Aorta (tissue), 5 donors: Measurements from ENCODE around the gene TTC32. TPM values are rescaled to one million over a fixed set of nuclear protein-coding genes. Genes with fewer than 3 reads are reported as not detected.

Source experiments
- ATAC-seq: fragments of 200-7000 bp; cut with Tn5 transposase; one replicate; pipeline ENCODE4 v1.9.1; 2022; ENCODE audit warnings: moderate library complexity; ENCODE audit not compliant: low FRiP score
- DNase-seq, 2 donors: peaks; one replicate each; pipeline ENCODE4 v3.0.0-alpha.2; 2020
- H3K27ac ChIP-seq, 2 donors: one replicate each; pipeline ENCODE4 v1.5.1; 2013; ENCODE audit warnings: low read length in 2 of 2, mild to moderate bottlenecking in 2 of 2, moderate library complexity in 2 of 2, control low read depth in 1 of 2, inconsistent platforms in 1 of 2, low read depth in 1 of 2
- H3K27me3 ChIP-seq, 2 donors: one replicate each; pipeline ENCODE4 v1.6.1; 2013; ENCODE audit warnings: control low read depth in 1 of 2, low read length in 1 of 2, mild to moderate bottlenecking in 1 of 2, moderate library complexity in 1 of 2; ENCODE audit not compliant: insufficient read depth in 2 of 2, control insufficient read depth in 1 of 2
- H3K36me3 ChIP-seq, 2 donors: one replicate each; pipeline ENCODE4 v1.6.1; 2013; ENCODE audit warnings: control low read depth in 1 of 2, low read length in 1 of 2, mild to moderate bottlenecking in 1 of 2; ENCODE audit not compliant: insufficient read depth in 2 of 2, control insufficient read depth in 1 of 2
- H3K4me1 ChIP-seq, 2 donors: one replicate each; pipeline ENCODE4 v1.6.1; 2013; ENCODE audit warnings: low read length in 2 of 2, control low read depth in 1 of 2, mild to moderate bottlenecking in 1 of 2, moderate library complexity in 1 of 2; ENCODE audit not compliant: insufficient read depth in 2 of 2, control insufficient read depth in 1 of 2
- H3K4me3 ChIP-seq, 2 donors: one replicate each; pipeline ENCODE4 v1.5.1; 2013; ENCODE audit warnings: low read length in 2 of 2, control low read depth in 1 of 2, mild to moderate bottlenecking in 1 of 2
- H3K9me3 ChIP-seq: one replicate; pipeline ENCODE4 v1.6.1; 2013; ENCODE audit warnings: mild to moderate bottlenecking, low read length; ENCODE audit not compliant: control insufficient read depth
- WGBS, 2 donors: extraction: QIAGEN DNeasy Blood & Tissue Kit; methylation state at CpG; one replicate each; pipeline ENCODE4 v1.1.7; 2013; 5-methylcytosine and 5-hydroxymethylcytosine counted together
- intact Hi-C, 2 donors: fragments of 100-400 bp; cut with DNase I; formaldehyde crosslinking; loops; one replicate each; pipeline versions ENCODE4 v1.14.2 to v1.15.0; 2022
- polyA plus RNA-seq, 2 donors: library from polyadenylated mRNA; stranded (reverse); fragments of 200-250 nt; gene quantifications; one replicate each; pipeline ENCODE4 v1.2.3, GENCODE V29; 2013
- total RNA-seq, 2 donors: library from RNA; stranded (reverse); fragmentation: NEBNext Ultra II Directional; extraction: Animal tissue kit (Norgen Biotek cat#: 25700); gene quantifications; one replicate each; pipeline ENCODE4 v1.2.1, GENCODE V29; 2021
- donor health status: healthy with polysubstance abuse.
- donor health status: Bipolar disorder and iron deficiency.
- donor health status: DM: no; HTN: no; CAD: no.
- donor health status: DM: no; HTN: no; CAD: no.
- donor health status: DM: yes; HTN: yes; CAD: no.

Gene TTC32
- total and polyA plus RNA-seq, 4 donors, result 2.8 to 33.9 (median 14.6) TPM

DNA sequence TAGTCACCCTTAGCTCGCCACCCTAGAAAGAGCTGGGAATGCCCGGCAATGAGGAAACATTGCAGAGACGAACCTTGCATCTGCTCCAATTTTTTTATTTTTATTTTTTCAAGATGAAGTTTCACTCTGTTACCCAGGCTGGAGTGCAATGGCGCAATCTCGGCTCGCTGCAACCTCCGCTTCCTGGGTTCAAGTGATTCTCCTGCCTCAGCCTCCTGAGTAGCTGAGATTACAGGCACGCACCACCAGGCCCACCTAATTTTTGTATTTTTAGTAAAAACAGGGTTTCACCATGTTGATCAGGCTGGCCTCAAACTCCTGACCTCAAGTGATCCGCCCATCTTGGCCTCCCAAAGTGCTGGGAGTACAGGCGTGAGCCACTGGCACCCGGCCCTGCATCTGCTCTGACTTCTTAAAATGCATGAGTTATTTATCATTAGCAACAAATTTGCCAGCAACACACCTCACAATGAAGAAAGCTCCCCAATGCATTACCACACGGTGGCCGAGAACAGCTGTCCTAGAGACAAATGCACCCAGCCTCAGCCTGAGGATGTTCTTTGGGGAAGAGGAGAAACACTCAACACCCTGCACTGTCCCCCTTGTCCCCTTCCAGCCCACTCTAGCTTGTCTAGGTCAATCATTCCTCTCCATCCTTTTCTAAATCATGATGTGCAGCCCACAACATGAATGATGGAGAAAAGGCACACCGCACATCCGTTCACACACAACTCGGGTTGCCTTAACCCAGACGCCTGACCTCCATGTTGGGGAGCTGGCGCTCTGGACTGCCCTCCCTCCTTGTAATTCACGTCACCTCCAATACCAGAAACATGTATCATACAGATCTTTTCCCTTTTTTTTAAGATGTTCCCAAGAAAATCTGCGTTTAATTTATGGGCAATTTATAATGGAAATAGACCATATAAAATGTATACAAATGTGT, 46.9 kb downstream of the TTC32 start:
- DNase-seq (no peak), ATAC-seq (no peak)
- peaks cover 0 to 2% of the 10 kb centered on the region in 2 donors for H3K4me1 ChIP-seq
- WGBS, 2 donors, result 62 to 72% methylated on average over 20 of the region's 20 CpGs
- H3K27ac ChIP-seq, result peak overlapping the region; percentile 80 to 99
- H3K27me3 ChIP-seq, result no peaks in the 10 kb centered on the region
- no peaks in the 10 kb centered on the region for H3K36me3 ChIP-seq
- no peak overlapping the region for H3K4me3 ChIP-seq
- H3K9me3 ChIP-seq, result no peaks in the 10 kb centered on the region
- intact Hi-C loops, result loop anchor here (5.0 to 10.0 kb wide), 7 partner anchors 53 to 300 kb away; no protein-coding TSS in a partner anchor

DNA sequence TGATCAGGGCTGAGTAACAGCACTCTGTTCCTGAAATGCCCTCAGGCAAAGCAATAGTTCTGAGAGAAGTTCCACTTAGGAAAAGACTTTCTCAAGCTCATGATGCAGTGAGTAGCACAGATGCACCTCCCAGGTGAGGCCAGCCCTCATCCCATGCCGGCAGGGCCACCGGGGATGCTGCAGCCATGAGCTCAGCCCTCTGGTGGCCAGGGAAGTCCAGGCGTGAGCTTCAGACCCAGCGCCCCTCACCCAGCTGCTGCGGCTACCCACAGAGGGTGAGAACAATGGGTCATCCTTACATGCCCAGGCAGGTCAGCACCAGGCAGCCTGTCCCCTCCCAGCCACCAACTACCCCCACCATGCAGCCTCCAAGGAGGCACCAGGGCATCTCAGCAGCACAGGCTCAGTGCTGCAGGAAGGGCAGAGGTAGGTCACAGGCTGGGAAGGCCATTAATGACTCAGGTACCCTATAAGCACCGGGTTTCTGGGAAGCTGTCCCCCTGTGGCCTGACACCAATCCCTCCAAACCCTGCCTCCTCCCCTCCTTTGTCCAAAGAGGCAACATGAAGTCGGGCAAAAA, 50.6 kb downstream of the TTC32 start:
- no peak for DNase-seq
- H3K36me3 ChIP-seq, result no peaks in the 10 kb centered on the region
- intact Hi-C loops, result loop anchor here (10.0 kb wide), 3 partner anchors 106 to 296 kb away; no protein-coding TSS in a partner anchor
- no peaks in the 10 kb centered on the region for H3K9me3 ChIP-seq
- peaks cover 0 to 4% of the 10 kb centered on the region in 2 donors for H3K4me1 ChIP-seq
- 88 to 92% methylated on average over 7 of the region's 7 CpGs for WGBS, 2 donors
- H3K4me3 ChIP-seq, result no peak overlapping the region
- H3K27ac ChIP-seq, result no peak overlapping the region
- ATAC-seq, result no peak
- H3K27me3 ChIP-seq, result no peaks in the 10 kb centered on the region

DNA sequence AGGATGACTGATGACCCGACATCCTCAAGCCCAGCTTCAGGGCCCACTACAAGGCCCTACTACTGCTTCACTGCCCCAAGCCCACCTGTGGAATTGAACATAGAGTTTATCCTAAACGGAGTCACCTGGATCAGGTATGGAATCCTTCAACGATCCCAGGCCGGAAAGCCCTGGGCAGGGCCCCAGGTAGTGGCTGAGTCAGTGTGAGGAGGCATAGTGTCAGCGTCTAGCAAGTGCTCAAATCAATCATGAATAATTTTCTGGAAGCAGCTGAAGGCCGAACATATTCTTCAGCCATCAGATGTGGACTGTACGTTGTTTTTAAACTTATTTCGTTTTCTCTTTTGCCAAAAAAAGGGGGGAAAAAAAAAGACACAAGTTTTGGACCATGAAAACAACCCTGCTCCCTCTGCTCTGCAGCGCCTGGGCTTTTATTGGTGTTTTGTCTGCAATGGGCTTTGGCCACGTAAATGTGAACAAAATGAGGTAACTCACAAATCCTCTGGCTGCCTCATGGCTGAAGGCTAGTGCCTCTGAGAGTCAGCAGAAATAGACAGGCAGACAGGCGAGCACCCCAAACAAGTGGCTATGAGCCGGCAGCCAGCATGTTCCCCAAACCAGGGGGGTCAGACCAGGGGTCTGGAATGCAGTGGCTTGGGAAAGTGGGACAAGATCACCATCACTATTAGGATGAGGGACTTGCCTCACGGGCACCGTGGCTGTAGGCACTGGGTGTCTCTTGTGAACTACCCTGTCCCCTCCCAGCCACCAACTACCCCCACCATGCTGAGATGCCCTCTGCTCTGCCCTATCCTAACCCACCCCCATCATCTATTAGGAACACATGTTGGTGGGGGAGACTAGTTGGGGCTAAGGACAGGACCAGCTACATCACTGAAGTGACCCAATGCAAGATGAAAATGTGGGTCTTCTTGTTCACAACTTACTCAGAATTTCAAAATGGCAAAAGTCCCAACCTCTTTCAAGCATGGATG, 51.4 kb downstream of the TTC32 start:
- DNase-seq (no peak), ATAC-seq (no peak)
- Histone ChIP-seq H3K9me3 (no peaks in the 10 kb centered on the region), H3K4me1 (peaks cover 0 to 4% of the 10 kb centered on the region in 2 donors), H3K4me3 (no peak overlapping the region), H3K36me3 (no peaks in the 10 kb centered on the region), H3K27ac (no peak overlapping the region), H3K27me3 (no peaks in the 10 kb centered on the region)
- WGBS, 2 donors, result 24 to 32% methylated on average over 14 of the region's 14 CpGs
- intact Hi-C loops, result loop anchor here (10.0 kb wide), 3 partner anchors 106 to 296 kb away; no protein-coding TSS in a partner anchor

DNA sequence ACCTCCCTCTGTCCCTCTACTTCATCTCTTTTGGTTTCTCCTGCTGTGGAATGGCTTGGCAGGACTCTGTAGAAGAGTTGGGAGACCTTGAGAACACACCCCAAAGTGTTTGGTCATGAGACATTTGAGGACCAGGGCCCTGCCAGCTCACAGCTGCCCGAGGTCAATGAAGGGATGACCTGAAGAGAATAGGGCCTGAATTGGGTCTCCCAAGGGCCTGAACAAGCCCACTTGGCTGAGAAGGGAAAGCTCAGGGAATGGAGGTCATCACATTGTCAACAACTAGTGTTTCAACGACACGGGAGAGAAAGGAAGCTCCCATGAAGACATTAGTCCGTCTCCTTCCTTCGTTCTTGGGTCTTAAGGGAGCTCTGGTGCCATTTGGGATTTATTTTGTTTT, 52.8 kb downstream of the TTC32 start:
- intact Hi-C loops, result no loop called here
- no peak for ATAC-seq
- Histone ChIP-seq H3K36me3 (no peaks in the 10 kb centered on the region), H3K27ac (no peak overlapping the region), H3K4me3 (no peak overlapping the region), H3K9me3 (no peaks in the 10 kb centered on the region), H3K4me1 (peaks cover 0 to 4% of the 10 kb centered on the region in 2 donors), H3K27me3 (no peaks in the 10 kb centered on the region)
- WGBS, 2 donors, result 95 to 99% methylated on average over 5 of the region's 5 CpGs
- no peak for DNase-seq

GRCh38 chr2:19848029-19848750, 53.6 kb downstream of the TTC32 start:
- Histone ChIP-seq H3K9me3 (no peaks in the 10 kb centered on the region), H3K4me3 (no peak overlapping the region), H3K27ac (no peak overlapping the region), H3K36me3 (no peaks in the 10 kb centered on the region), H3K4me1 (peaks cover 0 to 4% of the 10 kb centered on the region in 2 donors), H3K27me3 (no peaks in the 10 kb centered on the region)
- 93 to 94% methylated on average over 11 of the region's 11 CpGs for WGBS, 2 donors
- no peak for ATAC-seq
- intact Hi-C loops, result no loop called here
- no peak for DNase-seq

DNA sequence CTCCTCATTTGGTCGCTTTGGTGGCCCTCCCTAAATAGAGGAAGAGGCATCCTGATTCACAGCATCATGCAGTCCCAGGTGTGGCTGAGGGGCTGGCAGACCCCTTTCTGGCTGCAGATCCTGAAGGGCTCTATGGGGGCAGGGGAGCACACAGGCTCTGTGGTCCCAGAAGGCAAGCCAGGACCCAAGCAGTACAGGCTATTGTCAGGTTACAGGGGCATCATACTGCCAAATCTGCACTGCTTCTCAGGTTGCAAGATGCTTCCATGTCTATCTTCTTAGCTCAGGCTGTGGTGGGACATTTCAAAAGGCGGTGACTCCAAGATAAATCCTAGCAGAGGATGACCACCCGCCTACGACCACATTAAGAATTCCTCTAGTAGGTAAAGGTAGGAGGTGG, 54.3 kb downstream of the TTC32 start:
- Histone ChIP-seq H3K36me3 (no peaks in the 10 kb centered on the region), H3K4me3 (no peak overlapping the region), H3K4me1 (peaks cover 0 to 4% of the 10 kb centered on the region in 2 donors), H3K27me3 (no peaks in the 10 kb centered on the region), H3K27ac (no peak overlapping the region), H3K9me3 (no peaks in the 10 kb centered on the region)
- ATAC-seq (no peak), DNase-seq (no peak)
- intact Hi-C loops, result no loop called here
- 98 to 99% methylated on average over 4 of the region's 4 CpGs for WGBS, 2 donors
